Osteoblast (primary cell): ENCODE data around the gene KIAA1614. TPM values are rescaled to one million over a fixed set of nuclear protein-coding genes. Genes with fewer than 3 reads are reported as not detected.

ENCODE experiments used
- DNase-seq: peaks from one replicate; pipeline ENCODE4 v3.0.0; 2011; ENCODE audit warnings: low spot score, mixed read lengths; ENCODE audit not compliant: insufficient read length; ENCODE audit errors: missing footprints
- H2AFZ ChIP-seq: 2 replicates; pipeline ENCODE4 v1.6.0; 2011; ENCODE audit warnings: mild to moderate bottlenecking, low read length
- H3K27ac ChIP-seq: 2 replicates; pipeline ENCODE4 v1.5.1; 2011; ENCODE audit warnings: mild to moderate bottlenecking, low read depth, low read length, moderate library complexity
- H3K27me3 ChIP-seq: 2 replicates; pipeline ENCODE4 v1.6.0; 2012; ENCODE audit warnings: mild to moderate bottlenecking, control low read depth, inconsistent platforms, low read length, moderate library complexity; ENCODE audit not compliant: insufficient read depth
- H3K36me3 ChIP-seq: 2 replicates; pipeline ENCODE4 v1.5.1; 2011; ENCODE audit warnings: mild to moderate bottlenecking, low read length, control low read depth, moderate library complexity; ENCODE audit not compliant: insufficient read depth
- H3K4me1 ChIP-seq: 2 replicates; pipeline ENCODE4 v1.5.1; 2011; ENCODE audit warnings: mild to moderate bottlenecking, low read length, control low read depth, moderate library complexity; ENCODE audit not compliant: insufficient read depth
- H3K4me2 ChIP-seq: 2 replicates; pipeline ENCODE4 v1.6.0; 2011; ENCODE audit warnings: mild to moderate bottlenecking, low read length; ENCODE audit not compliant: insufficient read depth
- H3K4me3 ChIP-seq: fragments of 200-600 bp; sonication (generic); 3 replicates; pipeline ENCODE4 v1.5.1; 2012; ENCODE audit warnings: mild to moderate bottlenecking, low read length, inconsistent platforms; ENCODE audit not compliant: insufficient read depth
- H3K79me2 ChIP-seq: 2 replicates; pipeline ENCODE4 v1.6.0; 2012; ENCODE audit warnings: mild to moderate bottlenecking, low read length, control low read depth, inconsistent platforms; ENCODE audit not compliant: insufficient read depth
- H3K9me3 ChIP-seq: 2 replicates; pipeline ENCODE4 v1.5.1; 2011; ENCODE audit warnings: low read depth, low read length, control low read depth
- H4K20me1 ChIP-seq: 2 replicates; pipeline ENCODE4 v1.6.0; 2012; ENCODE audit warnings: mild to moderate bottlenecking, low read length, control low read depth; ENCODE audit not compliant: insufficient read depth
- total RNA-seq: library from RNA; depleted of rRNA; stranded (reverse); fragments of >200 nt; gene quantifications from 2 replicates; pipeline ENCODE4 v1.2.3, GENCODE V29; 2012
- TF ChIP-seq, protein P1 (sequence below): IDR thresholded peaks from 2 replicates; pipeline ENCODE4 v1.5.1; 2011; ENCODE audit warnings: mild to moderate bottlenecking, low read depth, low read length, moderate library complexity; ENCODE audit errors: extremely low read depth

The KIAA1614 gene
- total RNA-seq, 1 donor = 12.7 TPM

DNA sequence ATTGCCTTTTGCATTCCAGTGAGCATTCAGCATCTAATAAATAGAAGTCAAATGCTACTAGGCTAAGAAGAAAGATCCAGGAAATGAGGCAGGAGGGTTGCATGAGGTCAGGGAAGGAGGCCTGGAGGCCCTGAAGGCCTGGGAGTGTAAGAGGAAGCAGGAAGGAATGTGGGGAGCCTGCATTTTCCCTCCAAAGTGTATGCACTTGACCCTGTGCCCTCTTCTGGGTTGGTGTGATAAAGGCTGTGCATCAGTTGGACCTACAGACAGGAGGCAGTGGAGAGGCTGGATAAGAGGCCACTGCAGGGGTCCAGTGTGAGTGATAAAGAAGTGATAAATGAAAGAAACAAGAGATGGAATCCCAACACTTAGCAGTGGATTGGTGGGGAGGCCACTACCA, 20.4 kb downstream of the KIAA1614 start:
- no peaks in the 10 kb centered on the region for H3K9me3 ChIP-seq
- no peak for DNase-seq
- H2AFZ ChIP-seq = no peak overlapping the region
- no peak overlapping the region for H3K4me2 ChIP-seq
- H3K27me3 ChIP-seq = no peaks in the 10 kb centered on the region
- no peaks in the 10 kb centered on the region for H3K4me1 ChIP-seq
- peaks cover 3% of the 10 kb centered on the region for H4K20me1 ChIP-seq
- no peak overlapping the region for H3K4me3 ChIP-seq
- H3K27ac ChIP-seq = no peak overlapping the region
- peaks cover 8% of the 10 kb centered on the region for H3K36me3 ChIP-seq
- TF ChIP-seq, protein P1, sequence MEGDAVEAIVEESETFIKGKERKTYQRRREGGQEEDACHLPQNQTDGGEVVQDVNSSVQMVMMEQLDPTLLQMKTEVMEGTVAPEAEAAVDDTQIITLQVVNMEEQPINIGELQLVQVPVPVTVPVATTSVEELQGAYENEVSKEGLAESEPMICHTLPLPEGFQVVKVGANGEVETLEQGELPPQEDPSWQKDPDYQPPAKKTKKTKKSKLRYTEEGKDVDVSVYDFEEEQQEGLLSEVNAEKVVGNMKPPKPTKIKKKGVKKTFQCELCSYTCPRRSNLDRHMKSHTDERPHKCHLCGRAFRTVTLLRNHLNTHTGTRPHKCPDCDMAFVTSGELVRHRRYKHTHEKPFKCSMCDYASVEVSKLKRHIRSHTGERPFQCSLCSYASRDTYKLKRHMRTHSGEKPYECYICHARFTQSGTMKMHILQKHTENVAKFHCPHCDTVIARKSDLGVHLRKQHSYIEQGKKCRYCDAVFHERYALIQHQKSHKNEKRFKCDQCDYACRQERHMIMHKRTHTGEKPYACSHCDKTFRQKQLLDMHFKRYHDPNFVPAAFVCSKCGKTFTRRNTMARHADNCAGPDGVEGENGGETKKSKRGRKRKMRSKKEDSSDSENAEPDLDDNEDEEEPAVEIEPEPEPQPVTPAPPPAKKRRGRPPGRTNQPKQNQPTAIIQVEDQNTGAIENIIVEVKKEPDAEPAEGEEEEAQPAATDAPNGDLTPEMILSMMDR = no peak
- H3K79me2 ChIP-seq = no peaks in the 10 kb centered on the region

DNA sequence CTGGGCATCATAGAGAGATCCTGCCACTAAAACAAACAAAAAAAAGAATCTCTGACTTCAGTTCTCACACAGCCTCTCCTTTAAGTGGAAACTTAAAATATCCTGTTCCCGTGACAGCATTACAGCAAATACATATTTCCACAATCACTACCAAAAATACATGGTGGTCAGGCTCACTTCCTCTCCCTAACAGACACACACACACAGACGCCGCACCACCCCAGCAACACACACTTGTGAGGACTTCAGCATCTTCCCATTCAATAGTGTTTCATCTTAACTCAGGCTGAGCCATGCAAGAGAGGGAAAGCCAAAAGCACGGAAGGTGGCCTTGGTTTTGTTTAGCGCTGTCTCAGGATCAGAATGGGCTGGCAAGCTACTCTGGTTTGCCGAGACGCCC, 21.9 kb downstream of the KIAA1614 start:
- no peaks in the 10 kb centered on the region for H3K79me2 ChIP-seq
- H3K4me2 ChIP-seq = no peak overlapping the region
- H2AFZ ChIP-seq = no peak overlapping the region
- no peaks in the 10 kb centered on the region for H3K9me3 ChIP-seq
- no peak overlapping the region for H3K27ac ChIP-seq
- DNase-seq = no peak
- TF ChIP-seq, protein P1 = no peak
- no peak overlapping the region for H3K4me3 ChIP-seq
- H3K4me1 ChIP-seq = no peaks in the 10 kb centered on the region
- H4K20me1 ChIP-seq = no peaks in the 10 kb centered on the region
- H3K27me3 ChIP-seq = no peaks in the 10 kb centered on the region
- peaks cover 5% of the 10 kb centered on the region for H3K36me3 ChIP-seq

DNA sequence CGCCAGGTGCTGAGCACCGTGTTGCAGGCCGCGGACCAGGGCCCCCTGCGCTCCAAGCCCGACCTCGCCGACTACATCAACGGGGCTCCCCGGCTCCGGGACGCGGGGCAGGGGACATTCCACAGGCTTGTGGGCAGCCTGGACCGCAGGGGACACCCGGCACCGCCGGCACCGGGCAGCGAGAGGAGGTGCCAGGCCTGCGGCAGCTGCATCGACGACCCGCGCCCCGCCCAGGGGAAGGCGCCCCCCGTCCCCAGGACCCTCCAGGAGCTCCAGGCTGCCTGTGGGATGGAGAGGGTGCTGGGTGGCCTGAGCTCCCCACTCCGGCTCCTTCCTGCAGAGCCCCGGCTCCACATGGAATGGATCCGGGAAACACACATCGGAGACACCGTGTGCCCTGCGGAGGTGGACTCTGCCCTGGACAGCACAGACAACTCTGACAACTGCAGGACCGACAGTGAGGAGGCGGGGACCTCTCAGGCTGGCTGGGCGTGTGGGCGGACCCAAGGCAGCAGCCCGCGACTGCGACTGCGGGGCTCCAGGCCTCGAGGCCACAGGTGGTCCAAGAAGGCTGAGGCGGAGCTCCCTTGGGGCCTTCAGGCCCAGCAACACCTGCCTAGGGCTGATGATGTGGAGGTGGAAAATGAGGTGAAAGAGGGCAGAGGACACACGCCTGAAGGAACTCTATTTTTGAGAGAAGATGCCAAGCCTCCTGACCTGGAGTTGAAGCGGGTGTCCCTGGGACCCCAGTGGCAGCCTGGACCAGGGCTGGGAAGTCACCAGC, 22.8 kb downstream of the KIAA1614 start:
- no peaks in the 10 kb centered on the region for H3K4me1 ChIP-seq
- H3K79me2 ChIP-seq = no peaks in the 10 kb centered on the region
- H3K9me3 ChIP-seq = no peaks in the 10 kb centered on the region
- H2AFZ ChIP-seq = no peak overlapping the region
- H3K27me3 ChIP-seq = no peaks in the 10 kb centered on the region
- peaks cover 5% of the 10 kb centered on the region for H3K36me3 ChIP-seq
- no peak for DNase-seq
- no peaks in the 10 kb centered on the region for H4K20me1 ChIP-seq
- no peak overlapping the region for H3K4me2 ChIP-seq
- TF ChIP-seq, protein P1 = no peak
- H3K4me3 ChIP-seq = no peak overlapping the region
- no peak overlapping the region for H3K27ac ChIP-seq

DNA sequence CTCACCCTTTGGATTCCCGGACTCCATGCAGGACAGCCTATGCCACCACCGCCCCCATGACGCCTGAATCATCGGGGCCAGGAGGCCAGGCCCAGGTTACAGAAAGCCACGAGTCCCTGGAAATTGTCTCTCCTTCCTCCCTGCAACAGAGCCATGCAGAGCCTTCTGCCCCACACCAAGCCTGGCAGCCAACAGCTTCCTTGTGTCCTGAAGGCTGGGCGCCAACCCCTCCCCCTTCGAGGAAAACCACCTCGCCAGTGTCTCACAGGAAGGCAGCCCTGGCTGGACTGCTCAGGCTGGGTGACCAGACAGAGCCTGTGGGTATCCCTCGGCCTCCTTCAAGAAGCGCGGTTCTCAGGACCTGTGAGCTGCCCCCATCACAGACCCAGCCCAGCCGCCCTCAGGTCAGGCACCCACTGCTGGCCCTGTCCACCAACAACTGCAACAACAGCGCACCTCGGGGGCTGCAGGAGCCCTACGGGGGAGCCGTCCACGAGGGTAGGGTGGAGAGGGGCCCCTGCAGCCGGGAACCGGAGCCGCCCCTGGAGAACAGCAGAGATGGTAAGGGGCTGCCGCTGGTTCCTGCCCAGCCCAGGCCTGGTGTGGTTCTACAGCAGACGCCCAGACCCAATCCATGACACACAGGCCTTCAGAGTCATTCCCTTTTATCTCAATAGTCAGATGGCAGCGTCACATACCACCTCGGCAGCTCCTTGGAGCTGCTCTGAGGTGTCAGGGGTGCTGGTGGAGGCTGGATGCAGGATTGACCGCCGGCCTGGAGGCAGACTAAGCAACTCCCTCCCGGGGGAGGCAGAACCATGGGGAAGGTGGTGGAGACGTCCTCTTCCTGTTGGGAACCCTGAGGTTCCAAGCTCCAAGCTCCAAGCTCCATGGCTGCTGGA, 23.7 kb downstream of the KIAA1614 start:
- Histone ChIP-seq H3K4me1 (no peaks in the 10 kb centered on the region), H2AFZ (no peak overlapping the region), H3K27ac (no peak overlapping the region), H3K4me2 (no peak overlapping the region), H3K4me3 (no peak overlapping the region), H3K79me2 (no peaks in the 10 kb centered on the region), H3K27me3 (no peaks in the 10 kb centered on the region), H4K20me1 (no peaks in the 10 kb centered on the region), H3K9me3 (no peaks in the 10 kb centered on the region), H3K36me3 (peaks cover 5% of the 10 kb centered on the region)
- TF ChIP-seq, protein P1 = no peak
- DNase-seq = no peak
